CD4-positive, alpha-beta T cell treated with Interleukin-4 for 1 hour (primary cell): Measurements from ENCODE around the gene PRR33.
A peak's percentile ranks its signal among the peaks of the same experiment; 100 is the strongest.

Source experiments
- DNase-seq, 2 donors: peaks; one replicate each; pipeline ENCODE4 v3.0.0-alpha.2; 2020 to 2022

Gene PRR33

DNA sequence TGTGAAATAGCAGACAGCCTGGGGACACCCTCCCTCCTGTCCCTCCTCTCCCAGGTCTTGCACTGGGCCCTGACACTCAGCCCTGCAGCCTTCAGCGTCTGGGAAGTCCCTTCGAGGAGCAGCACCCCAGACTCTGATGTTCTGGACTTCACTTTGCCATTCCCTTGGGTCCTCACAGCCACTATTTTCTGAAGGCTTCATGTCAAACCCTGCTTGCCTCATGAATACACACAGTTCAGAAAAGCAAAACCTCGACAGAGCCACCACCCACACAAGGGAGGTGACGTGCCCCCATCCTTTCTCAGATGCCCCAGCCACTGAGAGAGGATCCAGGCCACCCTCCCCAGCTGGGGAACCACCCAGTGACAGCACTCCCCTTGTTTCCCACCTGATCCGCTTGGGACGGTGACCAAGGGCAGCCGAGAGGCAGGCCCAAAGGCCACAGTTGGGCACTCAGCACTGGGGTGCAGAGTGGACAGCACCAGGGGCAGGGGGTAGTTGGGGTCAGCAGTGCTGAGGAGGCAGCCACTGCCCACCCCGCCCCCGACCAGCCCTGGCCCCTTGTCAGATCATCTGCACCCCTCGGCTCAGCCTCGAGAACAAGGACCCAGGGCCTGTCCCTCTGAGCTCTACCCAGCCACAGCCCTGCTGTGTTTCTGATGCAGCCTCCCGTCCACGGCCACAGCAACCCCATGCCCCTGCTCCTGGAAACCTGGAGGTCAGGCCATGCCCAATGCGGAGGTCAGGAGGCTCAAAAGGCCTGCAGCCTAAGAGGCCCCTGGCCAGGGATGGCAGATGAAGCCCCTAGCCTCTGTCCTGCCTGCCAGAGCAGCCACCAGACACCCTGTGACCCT, 24.7 kb upstream of the PRR33 start:
- no peak for DNase-seq

DNA sequence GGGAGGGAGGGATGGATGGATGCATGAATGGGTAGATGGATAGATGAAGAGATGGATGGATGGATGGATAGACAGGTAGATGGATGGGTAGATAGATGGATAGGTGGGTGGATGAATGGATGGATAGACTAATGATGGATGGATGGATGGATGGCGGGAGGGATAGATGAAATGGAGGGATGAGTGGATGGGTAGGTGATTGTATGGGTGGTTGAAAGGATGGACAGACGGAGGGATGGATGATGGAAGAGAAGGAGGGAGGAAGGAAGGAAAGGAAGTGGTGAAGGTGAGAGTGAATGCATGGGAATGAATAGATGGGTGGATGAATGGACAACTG, 24.1 kb upstream of the PRR33 start:
- DNase-seq, result no peak

DNA sequence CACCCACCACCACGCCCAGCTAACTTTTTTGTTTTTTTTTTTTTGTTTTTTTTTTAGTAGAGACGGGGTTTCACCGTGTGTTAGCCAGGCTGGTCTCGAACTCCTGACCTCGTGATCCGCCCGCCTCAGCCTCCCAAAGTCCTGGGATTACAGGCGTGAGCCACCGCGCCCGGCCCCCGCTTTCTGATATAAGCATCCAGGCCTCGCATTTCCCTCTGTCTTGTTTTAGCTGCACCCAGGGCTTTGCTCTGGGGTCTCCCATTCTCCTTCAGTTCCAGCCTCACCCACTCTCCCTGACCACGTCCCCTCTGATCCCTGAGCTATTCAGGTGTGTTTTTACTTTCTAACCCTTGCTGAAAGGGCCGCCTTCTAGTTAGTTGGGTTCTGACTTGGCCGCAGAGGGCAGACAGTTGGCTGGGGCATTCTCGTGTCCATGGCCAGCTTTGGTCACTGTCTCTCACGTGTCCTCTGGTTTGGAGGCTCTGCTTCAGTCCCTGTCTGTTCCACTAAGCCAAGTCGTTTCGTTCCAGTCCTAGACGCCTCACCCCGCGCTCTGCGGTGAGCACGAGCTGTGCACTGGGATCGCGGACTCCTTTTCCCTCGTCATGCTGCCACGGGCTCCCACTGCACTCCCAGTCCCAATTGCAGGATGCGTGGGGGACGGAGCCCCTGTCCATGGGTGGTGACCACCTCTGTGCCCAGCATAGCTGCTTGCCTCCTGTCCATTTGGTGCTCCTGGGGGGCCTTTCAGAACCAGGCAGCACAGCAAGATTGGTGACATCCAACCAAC, 21.8 kb upstream of the PRR33 start:
- DNase-seq, result no peak

DNA sequence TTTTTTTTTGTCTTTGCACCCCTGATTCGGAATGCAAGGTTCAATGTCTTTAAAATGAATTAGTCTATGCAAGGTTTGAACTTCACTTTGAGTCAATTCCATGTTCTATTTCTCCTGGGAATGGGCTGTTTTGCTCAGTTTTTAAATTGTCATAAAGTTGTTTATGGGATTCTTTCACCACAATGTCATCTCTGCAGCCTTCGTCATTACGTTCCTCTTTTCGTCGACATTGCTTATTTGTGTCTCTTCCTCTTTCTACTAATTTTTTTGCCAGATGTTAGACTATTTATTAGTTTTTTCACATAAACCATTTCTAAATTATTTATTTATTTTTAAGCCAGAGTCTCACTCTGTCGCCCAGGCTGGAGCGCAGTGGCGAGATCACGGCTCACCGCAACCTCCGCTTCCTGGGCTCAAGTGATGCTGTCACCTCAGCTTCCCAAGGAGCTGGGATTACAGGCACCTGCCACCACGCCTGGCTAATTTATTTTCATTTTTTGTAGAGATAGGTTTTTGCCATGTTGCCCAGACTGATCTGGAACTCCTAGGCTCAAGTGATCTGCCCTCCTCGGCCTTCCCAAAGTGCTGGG, 20.7 kb upstream of the PRR33 start:
- DNase-seq, result no peak

DNA sequence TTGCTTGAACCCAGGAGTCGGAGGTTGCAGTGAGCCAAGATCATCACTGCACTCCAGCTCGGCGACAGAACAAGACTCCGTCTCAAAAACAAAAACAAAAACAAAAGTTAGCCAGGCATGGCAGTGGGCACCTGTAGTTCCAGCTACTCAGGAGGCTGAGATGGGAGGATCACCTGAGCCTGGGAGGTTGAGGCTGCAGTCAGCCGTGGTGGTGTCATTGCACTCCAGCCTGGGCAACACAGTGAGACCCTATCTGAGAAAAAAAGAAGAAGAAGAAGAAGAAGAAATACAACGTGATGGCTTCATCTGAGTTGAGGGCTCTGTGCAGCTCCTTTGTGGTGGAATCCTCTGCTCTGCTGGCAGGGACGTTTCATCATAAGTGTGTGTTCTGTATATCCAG, 17.8 kb upstream of the PRR33 start:
- no peak for DNase-seq

DNA sequence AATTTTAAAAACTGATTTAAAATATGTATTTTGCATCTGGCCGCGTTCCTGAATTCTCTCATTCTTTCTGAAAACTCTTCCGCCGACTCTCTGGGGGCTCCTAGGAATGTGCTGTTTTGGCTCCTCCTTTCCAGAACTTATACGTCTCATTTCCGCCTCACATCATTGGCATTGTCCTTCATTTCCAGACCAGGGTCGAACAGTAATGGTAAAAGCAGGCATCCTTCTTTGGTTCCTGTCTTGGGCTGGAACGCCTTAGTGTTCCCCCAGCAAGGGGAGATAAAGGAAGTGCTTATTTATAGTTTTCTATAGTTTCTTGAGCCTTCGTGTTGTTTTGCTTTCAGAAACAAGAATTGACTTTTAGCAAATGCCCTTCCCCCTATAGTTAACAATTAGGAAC, 16.9 kb upstream of the PRR33 start:
- DNase-seq, result no peak

DNA sequence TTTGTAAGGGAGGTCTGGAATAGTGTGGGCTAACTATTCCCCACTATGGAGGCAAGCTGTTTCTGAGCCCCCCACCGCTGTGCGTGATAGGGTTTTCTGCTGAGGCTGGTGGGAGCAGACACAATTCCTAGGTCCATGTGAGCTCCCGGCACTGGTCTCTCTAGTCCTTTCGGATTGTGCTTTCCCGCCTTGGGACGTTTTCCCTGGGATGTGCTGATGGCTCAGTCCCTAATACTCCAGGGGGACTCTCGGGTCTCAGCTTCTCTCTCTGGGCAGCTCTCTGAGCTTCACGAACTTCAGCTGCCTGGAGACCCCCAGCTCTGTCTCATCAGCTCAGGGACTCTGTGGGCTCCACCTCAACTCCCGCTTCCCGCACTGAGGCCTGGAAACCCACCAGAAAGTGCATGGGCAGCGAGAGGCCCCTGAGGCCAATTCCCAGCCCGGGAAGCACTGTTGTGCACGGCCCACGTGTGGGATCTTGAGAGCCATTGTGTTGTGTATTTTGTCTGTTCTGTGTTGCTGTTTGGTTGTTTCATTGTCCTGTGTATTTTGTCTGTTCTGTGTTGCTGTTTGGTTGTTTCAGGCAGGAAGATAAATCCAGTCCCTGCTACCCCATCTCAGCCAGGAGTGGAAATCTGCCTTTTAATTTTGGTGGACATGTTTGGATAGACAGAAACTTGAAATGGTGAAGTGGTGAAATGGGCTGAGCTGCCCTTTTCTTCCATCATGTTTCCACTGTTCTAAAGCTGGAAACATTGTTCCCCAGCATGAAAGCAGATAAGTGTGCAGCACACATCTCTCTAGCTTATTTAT, 15.1 kb upstream of the PRR33 start:
- no peak for DNase-seq

DNA sequence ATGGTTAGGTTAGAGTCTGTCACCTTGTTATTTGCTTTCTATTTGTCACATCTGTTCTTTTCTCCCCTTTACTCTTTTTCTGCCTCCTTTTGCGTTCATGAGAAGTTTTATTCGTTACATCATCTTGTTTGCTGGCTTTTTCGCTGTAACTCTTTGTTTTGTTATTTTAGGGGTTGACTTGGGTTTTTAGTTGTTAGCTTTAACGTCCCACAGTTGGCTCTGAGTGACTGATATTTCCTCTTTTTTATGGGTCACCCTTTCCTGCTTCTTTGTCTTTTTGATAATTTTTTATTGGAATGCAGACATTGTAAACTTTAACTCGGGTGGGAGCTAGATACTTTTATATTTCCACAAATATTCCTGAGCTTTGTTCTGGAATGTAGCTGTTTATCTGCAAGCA, 14.5 kb upstream of the PRR33 start:
- DNase-seq, result no peak

DNA sequence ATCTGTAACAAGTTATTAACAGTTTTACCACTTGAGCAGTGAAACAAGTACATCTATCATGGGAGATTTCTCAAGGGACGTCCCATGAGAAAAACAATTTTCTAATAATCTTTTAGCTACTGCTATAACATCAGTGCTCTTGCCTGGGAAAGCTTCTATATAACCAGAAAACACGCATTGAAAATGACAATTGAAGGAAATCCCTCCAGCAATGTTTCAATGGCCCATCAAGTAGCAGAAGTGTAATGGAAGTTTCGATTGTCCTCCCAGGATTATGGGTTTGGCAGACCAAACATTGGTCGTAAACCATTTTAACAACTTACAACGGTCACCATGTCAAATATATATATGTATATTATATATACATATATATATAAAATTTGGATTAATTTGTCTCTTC, 8.0 kb upstream of the PRR33 start:
- no peak for DNase-seq

DNA sequence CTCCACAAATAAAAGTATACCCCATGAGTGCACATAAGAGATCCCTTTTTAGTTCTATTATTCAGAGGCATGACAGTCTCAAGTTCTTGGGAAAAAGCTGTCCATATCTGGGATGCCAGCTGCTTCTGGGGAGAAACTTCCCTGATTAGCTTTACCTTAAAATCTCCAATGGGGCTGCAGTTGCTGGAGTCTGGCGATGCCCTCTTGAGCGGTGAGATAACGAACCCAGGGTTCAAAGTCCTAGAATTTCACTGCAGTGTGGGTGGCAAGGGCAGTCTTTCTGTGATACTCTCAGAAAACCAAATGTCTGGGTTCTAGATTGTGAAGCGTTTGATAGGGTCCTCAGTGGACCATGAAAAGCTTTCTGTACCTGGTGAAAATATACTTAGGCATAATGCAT, 7.4 kb upstream of the PRR33 start:
- DNase-seq, result no peak

DNA sequence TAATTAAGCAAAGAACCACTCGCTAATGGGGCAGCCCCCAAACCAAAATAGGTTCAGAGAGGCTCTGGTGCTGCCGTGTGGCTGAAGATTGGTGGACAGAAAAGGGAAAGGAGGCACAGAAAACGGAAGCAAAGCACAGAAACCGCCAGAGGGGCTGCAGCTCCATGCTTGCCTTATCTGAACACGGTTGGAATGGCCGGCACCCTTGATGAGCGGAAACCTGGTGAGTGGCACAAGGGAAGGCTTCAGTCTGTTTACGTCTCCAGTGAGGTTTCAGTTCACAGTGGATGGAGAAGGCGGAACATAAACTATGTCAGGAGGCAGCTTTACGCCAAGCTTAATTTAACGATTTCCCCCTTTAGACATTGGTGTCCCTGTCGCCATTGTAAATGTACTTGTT, 5.2 kb upstream of the PRR33 start:
- no peak for DNase-seq

DNA sequence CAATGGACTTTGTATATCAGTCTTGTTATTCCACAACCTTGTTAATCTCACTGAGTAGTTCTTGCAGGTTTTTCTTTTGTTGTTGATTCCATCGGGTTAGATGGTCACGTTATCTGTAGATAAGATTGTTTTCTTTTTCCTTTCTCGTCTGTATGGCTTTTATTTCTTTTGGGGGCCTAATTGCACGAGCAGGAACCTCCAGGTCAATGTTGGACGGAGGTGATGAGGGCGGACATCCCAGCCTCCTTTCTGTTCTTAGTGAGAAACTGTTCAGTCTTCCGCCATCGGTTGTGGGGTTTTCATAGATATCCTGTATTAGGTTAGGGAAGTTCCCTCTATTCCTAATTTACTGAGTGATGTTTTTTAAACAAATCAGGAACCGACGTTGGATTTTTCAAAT, 4.8 kb upstream of the PRR33 start:
- DNase-seq, result no peak

DNA sequence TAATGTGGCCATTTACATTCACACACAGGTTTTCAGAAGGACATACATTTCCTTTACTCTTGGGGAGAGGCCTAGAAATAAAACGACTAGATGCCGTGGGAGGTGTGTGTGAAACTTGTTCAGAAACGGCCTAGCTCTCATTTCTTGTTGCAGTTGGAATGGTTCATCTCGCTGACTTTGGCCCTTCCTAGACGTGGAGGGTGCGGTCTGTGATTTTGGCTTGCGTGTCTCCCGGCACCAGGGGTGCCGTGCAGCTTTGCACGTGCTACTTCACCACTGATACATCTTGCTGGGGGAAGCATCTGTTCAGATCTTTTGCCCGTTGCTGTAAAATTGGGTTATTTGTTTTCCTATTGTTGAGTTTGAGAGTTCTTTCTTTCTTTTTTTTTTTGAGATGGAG, 3.1 kb upstream of the PRR33 start:
- no peak for DNase-seq

DNA sequence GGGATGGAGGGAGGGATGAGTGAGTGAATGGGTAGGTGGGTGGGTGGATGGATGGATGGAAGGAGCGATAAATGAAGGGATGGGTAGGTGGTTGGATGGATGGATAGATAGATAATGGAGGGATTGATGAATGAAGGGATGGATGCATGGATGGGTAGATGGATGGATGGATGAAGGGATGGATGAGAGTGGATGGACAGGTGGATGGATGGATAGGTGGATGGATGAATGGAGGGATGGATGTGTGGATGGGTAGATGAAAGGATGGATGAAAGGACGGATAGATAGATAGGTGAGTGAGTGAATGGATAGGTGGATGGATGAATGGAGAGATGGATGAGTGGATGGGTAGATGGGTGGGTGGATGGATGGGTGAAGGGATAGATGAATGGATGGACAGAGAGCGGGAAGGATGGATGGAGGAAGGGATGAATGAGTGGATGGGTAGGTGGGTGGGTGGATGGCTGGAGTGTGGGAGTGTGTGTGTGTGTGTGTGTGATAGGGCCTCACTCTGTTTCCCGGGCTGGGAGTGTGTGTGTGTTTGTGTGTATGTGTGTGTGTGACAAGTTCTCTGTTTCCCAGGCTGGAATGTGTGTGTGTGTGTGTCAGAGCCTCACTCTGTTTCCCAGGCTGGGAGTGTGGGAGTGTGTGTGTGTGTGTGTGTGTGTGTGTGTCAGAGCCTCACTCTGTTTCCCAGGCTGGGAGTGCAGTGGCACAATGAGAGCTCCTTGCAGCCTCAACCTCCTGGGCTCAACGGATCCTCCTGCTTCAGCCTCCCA, 2.1 kb upstream of the PRR33 start:
- DNase-seq, result no peak

DNA sequence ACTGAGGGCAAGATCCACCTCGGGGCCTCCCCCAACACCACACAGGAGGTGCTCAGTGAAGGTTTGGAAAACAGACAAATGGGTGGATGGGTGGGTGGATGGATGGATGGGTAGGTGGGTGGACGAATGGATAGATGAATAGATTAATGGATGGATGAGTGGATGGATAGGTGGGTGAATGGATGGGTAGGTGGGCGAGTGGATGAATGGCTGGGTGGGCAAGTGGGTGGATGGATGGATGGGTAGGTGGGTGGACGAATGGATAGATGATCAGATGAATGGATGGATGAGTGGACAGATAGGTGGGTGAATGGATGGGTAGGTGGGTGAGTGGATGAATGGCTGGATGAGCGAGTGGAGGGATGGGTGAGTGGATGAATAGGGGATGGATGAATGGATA, 863 bp upstream of the PRR33 start:
- no peak for DNase-seq

DNA sequence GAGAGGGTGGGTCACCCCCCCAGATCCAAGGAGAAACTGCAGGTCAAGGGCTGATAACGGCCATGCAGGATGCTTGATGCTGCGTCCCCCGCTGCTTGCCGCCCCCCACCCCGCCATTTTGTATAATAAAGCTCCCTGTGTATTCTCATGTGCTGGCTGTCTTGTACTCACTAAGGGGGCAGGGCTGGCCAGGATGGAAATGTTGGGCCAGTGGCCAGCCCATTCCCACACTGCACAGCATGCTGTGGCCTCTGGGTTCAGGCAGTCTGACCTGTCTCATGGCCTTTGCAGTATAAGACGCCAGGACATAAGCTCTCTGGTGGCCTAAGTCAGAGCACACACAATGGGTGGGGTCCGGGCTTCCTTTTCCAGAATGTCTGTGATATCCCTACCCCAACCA, 421 bp upstream of the PRR33 start:
- no peak for DNase-seq

DNA sequence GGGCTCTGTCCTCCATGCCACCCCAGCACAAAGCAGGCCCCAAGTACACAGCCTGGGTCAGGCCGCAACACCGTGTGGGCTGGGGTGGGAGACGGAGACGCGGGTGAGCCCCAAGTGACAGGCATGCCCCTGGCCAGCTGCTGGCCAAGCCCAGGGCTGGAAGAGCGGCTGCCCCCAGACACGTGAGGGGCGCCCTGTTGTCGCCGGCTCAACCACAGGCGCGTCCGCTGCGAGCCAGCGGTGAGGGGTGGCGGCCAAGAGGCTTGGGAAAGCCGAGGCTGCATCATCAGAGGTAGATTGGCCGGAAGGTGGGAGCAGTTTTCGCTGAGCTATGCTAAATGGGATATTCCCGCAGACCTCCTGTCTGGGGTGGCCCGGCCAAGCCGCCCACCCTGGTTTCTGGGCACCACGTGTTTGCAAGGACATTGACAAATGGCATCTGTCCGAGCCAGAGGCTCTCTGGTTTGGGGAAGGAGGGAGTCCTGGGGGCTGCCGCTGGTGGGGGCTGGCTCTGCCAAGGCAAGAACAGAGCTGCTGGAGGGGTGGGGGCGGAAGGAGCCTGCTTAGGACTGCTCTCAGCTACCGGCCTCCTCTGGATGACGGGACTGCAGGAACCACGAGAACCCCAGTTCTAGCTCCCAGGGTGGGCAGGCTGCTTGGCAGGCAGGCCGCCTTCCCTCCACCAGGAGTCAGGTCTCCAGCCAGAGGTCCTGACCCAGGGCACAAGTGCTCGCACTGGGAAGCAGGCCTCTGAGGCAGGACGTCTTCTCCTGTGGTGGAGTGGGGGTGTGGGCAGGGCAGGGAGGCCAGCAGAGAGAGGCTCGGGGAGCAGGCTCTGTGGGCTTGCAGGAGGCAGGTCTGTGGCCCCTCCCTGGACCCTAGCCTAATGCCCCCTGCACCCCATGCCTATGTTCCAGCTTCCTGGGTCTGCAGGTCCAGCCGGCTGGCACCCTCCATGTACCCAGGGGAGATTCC, 552 bp downstream of the PRR33 start:
- DNase-seq, result no peak

DNA sequence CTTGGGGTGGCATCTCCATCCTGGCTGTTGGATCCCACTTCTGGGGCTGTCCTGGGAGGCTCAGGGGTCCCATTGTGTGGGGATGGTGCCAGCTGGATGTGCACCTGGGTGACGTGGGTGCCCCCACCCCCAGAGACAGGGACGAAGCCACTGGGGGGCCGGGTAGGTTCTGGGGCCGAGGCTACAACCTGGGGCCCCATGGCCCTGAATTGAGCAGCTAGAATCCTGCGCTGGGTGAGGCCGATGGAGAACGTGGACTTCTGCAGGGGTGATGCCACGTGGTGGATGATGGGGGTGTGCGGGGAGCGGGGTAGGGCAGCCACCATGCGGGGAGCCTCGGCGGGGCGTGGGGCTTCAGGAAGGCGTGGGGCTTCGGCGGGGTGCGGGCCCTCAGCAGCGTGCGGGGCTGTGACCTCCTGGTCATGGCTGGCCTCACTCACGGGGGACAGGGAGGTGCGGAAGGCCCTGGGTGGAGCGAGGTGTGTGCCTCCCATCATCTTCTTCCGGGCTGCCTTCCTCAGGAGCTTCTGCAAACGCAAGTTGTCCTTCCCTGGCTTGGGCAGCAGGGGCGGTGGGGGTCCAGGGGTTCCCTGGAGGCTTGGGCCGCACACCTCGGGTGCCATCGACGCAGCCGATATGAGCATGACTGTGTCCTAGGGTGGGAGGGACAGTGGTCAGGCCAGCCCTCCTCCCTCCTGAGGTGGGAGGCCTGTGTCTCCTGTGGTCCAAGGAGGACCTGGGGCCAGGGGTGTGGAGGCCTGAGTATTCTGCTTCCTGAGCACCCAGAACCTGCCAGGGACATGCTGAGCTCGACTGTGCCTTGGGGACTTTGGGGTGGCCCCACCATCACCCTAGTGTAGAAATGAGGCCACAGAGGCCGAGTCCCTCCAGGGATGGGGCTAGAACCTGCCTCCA, 1.5 kb downstream of the PRR33 start:
- DNase-seq, result no peak

DNA sequence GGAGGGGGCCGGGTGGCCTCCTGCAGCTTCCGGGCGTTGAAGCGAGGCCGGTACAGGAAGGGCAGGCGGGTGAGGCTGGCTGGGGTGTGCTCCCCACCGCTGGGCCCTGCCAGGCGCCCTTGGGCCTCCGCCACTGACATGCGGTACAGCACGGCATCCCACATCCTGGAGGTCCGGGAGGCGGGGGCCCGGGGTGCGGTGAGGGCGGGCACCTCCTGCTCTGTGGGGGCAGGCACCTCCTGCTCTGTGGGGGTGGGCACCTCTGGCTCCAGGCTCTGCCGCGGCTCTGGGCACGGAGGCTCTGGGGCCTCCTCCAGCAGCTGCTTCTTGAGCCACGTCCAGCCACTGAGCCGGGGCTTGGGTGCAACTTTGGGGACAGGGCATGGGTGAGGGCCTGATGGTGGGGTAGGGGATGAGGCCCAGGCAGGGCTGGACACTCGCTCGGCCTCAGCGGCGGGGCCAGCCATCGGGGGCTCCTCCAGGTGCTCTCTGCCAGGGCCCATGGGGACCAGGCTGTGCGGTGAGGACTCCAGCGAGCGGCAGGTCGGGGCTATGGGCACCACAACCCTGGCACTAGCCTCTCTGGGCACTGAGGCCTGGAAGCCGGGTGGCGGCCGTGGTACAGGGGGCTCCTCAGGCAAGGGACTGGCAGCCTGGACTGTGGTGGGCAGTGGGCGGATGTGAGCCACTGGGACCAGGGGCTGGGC, 2.3 kb downstream of the PRR33 start:
- DNase-seq, result peak; percentile 76 to 79
